Duodenal mucosa (tissue), 2 donors: Measurements from ENCODE around the gene MEG3.
"Not testable (repeated sequence)": the region's sequence is repeated elsewhere in the genome, so short reads cannot be mapped to it uniquely, and the experiment has no call there.

Source experiments
- H3K27ac ChIP-seq: one replicate; pipeline ENCODE4 v1.7.0; 2013; ENCODE audit warnings: low read depth, low read length
- H3K27me3 ChIP-seq, 2 donors: one replicate each; pipeline ENCODE4 v1.7.0; 2013; ENCODE audit warnings: low read length in 2 of 2, control low read depth in 1 of 2; ENCODE audit not compliant: insufficient read depth in 2 of 2, control insufficient read depth in 1 of 2
- H3K36me3 ChIP-seq, 2 donors: one replicate each; pipeline ENCODE4 v1.7.0; 2013; ENCODE audit warnings: low read length in 2 of 2, control low read depth in 1 of 2; ENCODE audit not compliant: insufficient read depth in 2 of 2, control insufficient read depth in 1 of 2
- H3K4me1 ChIP-seq, 2 donors: one replicate each; pipeline ENCODE4 v1.7.0; 2013; ENCODE audit warnings: low read length in 2 of 2, control low read depth in 1 of 2; ENCODE audit not compliant: insufficient read depth in 2 of 2, control insufficient read depth in 1 of 2
- H3K4me3 ChIP-seq, 2 donors: one replicate each; pipeline ENCODE4 v1.7.0; 2013; ENCODE audit warnings: low read length in 2 of 2, low read depth in 1 of 2
- H3K9ac ChIP-seq, 2 donors: one replicate each; pipeline ENCODE4 v1.7.0; 2013; ENCODE audit warnings: low read length in 2 of 2, low read depth in 1 of 2
- H3K9me3 ChIP-seq, 2 donors: one replicate each; pipeline ENCODE4 v1.7.0; 2013; ENCODE audit warnings: low read length in 2 of 2, control low read depth in 1 of 2; ENCODE audit not compliant: control insufficient read depth in 1 of 2

Gene MEG3

GRCh38 chr14:100788517-100788916 is 37.4 kb upstream of the MEG3 start:
- Histone ChIP-seq H3K27ac (no peak overlapping the region), H3K27me3 (peaks cover 0 to 7% of the 10 kb centered on the region in 2 donors), H3K4me3 (no peak overlapping the region)

DNA sequence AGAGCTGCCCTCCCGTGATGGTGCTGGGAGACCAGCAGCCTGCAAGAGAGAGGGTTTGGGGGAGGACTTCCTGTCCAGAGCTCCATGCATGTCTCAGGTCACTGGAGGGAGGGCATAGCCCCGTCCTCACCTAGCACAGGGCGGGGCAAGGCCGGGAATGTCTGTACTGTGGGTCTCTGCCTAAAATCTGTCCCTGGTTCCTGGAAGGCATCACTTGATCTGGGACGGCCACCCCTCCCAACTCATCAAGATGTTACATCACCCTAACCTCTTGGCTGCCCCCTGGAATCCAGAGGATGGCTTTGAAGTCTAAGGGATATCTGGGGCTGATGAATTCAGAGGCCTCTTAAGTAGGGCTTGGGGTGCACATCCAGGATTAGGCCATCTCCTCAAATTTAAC is 37.0 kb upstream of the MEG3 start:
- no peak overlapping the region for H3K9ac ChIP-seq
- no peaks in the 10 kb centered on the region for H3K4me1 ChIP-seq
- peaks cover 0 to 7% of the 10 kb centered on the region in 2 donors for H3K27me3 ChIP-seq

More at GRCh38 chr14:100788517-100788916, 37.4 kb upstream of the MEG3 start:
- Histone ChIP-seq H3K9me3 (no peaks in the 10 kb centered on the region), H3K36me3 (no peaks in the 10 kb centered on the region), H3K4me1 (no peaks in the 10 kb centered on the region), H3K9ac (no peak overlapping the region)

GRCh38 chr14:100789460-100790417 is 36.2 kb upstream of the MEG3 start:
- Histone ChIP-seq H3K27ac (no peak overlapping the region), H3K4me1 (no peaks in the 10 kb centered on the region), H3K4me3 (no peak overlapping the region), H3K9me3 (no peaks in the 10 kb centered on the region), H3K36me3 (no peaks in the 10 kb centered on the region), H3K27me3 (peaks cover 0 to 7% of the 10 kb centered on the region in 2 donors), H3K9ac (no peak overlapping the region)

More for the DNA sequence above, 37.0 kb upstream of the MEG3 start:
- Histone ChIP-seq H3K27ac (no peak overlapping the region), H3K36me3 (no peaks in the 10 kb centered on the region), H3K9me3 (no peaks in the 10 kb centered on the region), H3K4me3 (no peak overlapping the region)

- H3K9ac ChIP-seq, result no peak overlapping the region
- no peak overlapping the region for H3K27ac ChIP-seq
- H3K9me3 ChIP-seq, result no peaks in the 10 kb centered on the region
- H3K27me3 ChIP-seq, result peaks cover 0 to 7% of the 10 kb centered on the region in 2 donors
- H3K4me3 ChIP-seq, result no peak overlapping the region
- no peaks in the 10 kb centered on the region for H3K36me3 ChIP-seq
- no peaks in the 10 kb centered on the region for H3K4me1 ChIP-seq
Observed at GRCh38 chr14:100790502-100791347, 35.2 kb upstream of the MEG3 start.

DNA sequence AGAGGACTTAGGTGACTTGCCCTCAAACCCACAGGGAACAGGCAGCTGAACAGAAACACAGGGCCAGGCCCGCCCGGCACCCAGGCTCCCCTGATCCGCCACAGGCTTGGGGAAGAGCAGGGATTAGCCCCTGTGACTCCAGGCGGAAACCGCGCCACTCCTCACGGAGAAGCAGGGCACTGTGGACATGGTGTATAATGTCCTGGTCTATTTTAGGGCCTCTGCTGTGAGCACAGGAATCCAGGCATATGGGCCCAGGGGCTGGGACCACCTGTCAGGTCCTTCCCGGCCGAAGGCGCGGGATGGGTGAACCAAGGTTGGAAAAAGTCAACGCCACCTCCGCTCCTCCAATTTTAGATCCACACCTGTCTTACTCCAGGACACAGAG is 34.6 kb upstream of the MEG3 start:
- H3K27me3 ChIP-seq, result peaks cover 0 to 7% of the 10 kb centered on the region in 2 donors
- H3K36me3 ChIP-seq, result no peaks in the 10 kb centered on the region
- no peak overlapping the region for H3K9ac ChIP-seq
- no peak overlapping the region for H3K27ac ChIP-seq
- H3K9me3 ChIP-seq, result no peaks in the 10 kb centered on the region
- H3K4me3 ChIP-seq, result no peak overlapping the region
- no peaks in the 10 kb centered on the region for H3K4me1 ChIP-seq

DNA sequence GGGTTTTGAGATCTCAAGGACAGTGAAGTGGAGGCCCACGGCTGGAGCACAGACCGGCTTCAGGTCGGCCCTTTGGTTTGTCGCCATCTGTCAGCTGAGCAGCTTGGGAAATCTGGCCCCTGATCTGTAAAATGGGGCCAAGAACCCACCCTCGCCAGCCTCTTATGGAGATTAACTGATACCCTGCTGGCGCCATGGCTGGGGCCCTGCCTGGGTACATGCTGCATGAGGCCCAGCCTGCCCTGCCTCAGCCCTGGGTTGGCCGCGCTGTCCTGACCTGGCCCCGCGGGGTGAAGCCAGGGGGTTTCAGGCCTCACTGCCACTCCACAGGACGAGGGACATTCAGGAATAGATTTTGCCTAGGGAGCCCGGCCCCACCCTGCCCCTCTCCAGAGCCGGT is 33.9 kb upstream of the MEG3 start:
- Histone ChIP-seq H3K36me3 (no peaks in the 10 kb centered on the region), H3K27ac (no peak overlapping the region), H3K9ac (no peak overlapping the region), H3K27me3 (peaks cover 0 to 7% of the 10 kb centered on the region in 2 donors), H3K9me3 (no peaks in the 10 kb centered on the region), H3K4me1 (no peaks in the 10 kb centered on the region), H3K4me3 (no peak overlapping the region)

GRCh38 chr14:100796946-100797345 is 29.0 kb upstream of the MEG3 start:
- Histone ChIP-seq H3K9me3 (no peaks in the 10 kb centered on the region), H3K4me3 (no peak overlapping the region), H3K4me1 (no peaks in the 10 kb centered on the region), H3K9ac (no peak overlapping the region), H3K27ac (no peak overlapping the region), H3K36me3 (no peaks in the 10 kb centered on the region), H3K27me3 (no peaks in the 10 kb centered on the region)

DNA sequence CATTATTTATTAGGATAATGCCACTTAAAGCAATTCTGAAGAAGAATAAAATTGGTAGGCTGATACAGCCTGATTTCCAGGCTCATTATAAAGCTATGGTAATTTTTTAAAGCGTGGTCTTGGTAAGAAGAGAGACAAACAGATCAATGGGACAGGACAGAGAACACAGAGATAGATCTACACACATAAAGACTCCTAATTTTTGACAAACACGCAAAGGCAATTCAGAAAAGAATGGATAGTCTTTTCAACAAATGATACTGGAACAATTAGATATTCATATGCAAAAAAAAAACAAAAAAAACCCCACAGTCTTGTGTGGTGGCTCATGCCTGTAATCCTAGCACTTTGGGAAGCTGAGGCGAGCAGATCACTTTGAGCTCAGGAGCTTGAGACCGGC is 25.9 kb upstream of the MEG3 start:
- no peaks in the 10 kb centered on the region for H3K4me1 ChIP-seq
- H3K27me3 ChIP-seq, result no peaks in the 10 kb centered on the region
- H3K9ac ChIP-seq, result no peak overlapping the region
- H3K27ac ChIP-seq, result no peak overlapping the region
- H3K4me3 ChIP-seq, result no peak overlapping the region
- H3K9me3 ChIP-seq, result no peaks in the 10 kb centered on the region
- H3K36me3 ChIP-seq, result no peaks in the 10 kb centered on the region

- H3K27me3 ChIP-seq, H3K4me1 ChIP-seq, H3K36me3 ChIP-seq, H3K9ac ChIP-seq, H3K9me3 ChIP-seq, H3K4me3 ChIP-seq, H3K27ac ChIP-seq: not testable (repeated sequence)
Observed at GRCh38 chr14:100801433-100801832, 24.5 kb upstream of the MEG3 start.

- Histone ChIP-seq H3K27ac (no peak overlapping the region), H3K4me1 (no peaks in the 10 kb centered on the region), H3K9me3 (no peaks in the 10 kb centered on the region), H3K4me3 (no peak overlapping the region), H3K9ac (no peak overlapping the region), H3K36me3 (no peaks in the 10 kb centered on the region), H3K27me3 (no peaks in the 10 kb centered on the region)
Observed at GRCh38 chr14:100802179-100802578, 23.7 kb upstream of the MEG3 start.
